ENCODE results near the gene CYB5D1.

Gene CYB5D1

GRCh38 chr17:7846063-7846735 lies 11.6 kb upstream of the CYB5D1 start:
- TF ChIP-seq CTCF (conservative IDR thresholded peaks at IDR 0.05; ENCODE audit: low read depth, low read length) = no peak
- no peak for DNase-seq (ENCODE audit: low read depth)
- H3K4me3 ChIP-seq (ENCODE audit: low read length) = no peak overlapping the region

- no peak overlapping the region for H3K4me3 ChIP-seq (ENCODE audit: low read length)
Measured at GRCh38 chr17:7846765-7847661, 10.8 kb upstream of the CYB5D1 start.

GRCh38 chr17:7848131-7848579 lies 9.6 kb upstream of the CYB5D1 start:
- no peak for TF ChIP-seq CTCF (conservative IDR thresholded peaks at IDR 0.05; ENCODE audit: low read depth, low read length)
- H3K4me3 ChIP-seq (ENCODE audit: low read length) = no peak overlapping the region
- no peak for DNase-seq (ENCODE audit: low read depth)

More at GRCh38 chr17:7846765-7847661, 10.8 kb upstream of the CYB5D1 start:
- TF ChIP-seq CTCF (conservative IDR thresholded peaks at IDR 0.05; ENCODE audit: low read depth, low read length) = no peak
- DNase-seq (ENCODE audit: low read depth) = no peak

GRCh38 chr17:7848739-7849129 lies 9.1 kb upstream of the CYB5D1 start:
- no peak overlapping the region for H3K4me3 ChIP-seq (ENCODE audit: low read length)
- no peak for TF ChIP-seq CTCF (conservative IDR thresholded peaks at IDR 0.05; ENCODE audit: low read depth, low read length)
- no peak for DNase-seq (ENCODE audit: low read depth)

- no peak overlapping the region for H3K4me3 ChIP-seq (ENCODE audit: low read length)
- no peak for DNase-seq (ENCODE audit: low read depth)
- TF ChIP-seq CTCF (conservative IDR thresholded peaks at IDR 0.05; ENCODE audit: low read depth, low read length) = no peak
Measured at GRCh38 chr17:7849130-7849750, 8.6 kb upstream of the CYB5D1 start.

GRCh38 chr17:7849751-7850504 lies 7.9 kb upstream of the CYB5D1 start:
- H3K4me3 ChIP-seq (ENCODE audit: low read length) = no peak overlapping the region
- DNase-seq (ENCODE audit: low read depth) = no peak
- TF ChIP-seq CTCF (conservative IDR thresholded peaks at IDR 0.05; ENCODE audit: low read depth, low read length) = no peak
